ENCODE measurements around the gene ITGB4. TPM values are rescaled to one million over a fixed set of nuclear protein-coding genes. Genes with fewer than 3 reads are reported as not detected.

The ITGB4 gene
- total and polyA plus RNA-seq, 2 donors (not counting 3 experiments of a cell fraction or from before 2014, with no cell fraction given) = 4.2 to 6.7 TPM

DNA sequence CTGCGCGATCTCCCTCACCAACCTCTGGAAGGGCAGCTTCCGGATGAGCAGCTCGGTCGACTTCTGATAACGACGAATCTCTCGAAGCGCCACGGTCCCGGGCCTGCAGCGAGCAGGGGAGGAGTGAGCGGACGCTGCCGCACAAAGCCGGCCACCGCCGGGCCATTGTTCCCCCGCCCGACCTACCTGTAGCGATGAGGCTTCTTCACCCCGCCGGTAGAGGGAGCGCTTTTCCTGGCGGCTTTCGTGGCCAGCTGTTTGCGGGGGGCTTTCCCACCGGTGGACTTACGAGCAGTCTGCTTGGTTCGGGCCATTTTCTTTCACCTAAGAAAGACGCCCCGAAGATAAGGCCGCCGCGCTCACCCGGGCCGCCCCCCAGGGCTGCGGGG lies 57.6 kb downstream of the ITGB4 start:
- no peaks in the 10 kb centered on the region for H3K9me1 ChIP-seq (replicated peaks; ENCODE audit: control insufficient read depth, extremely low read depth, insufficient read depth, low read length)
- ChIA-PET POLR2A (interaction anchor here (0.6 kb wide), 1 partner anchor 93 kb away, joined by 3 read pairs; no protein-coding TSS in a partner anchor), CTCF (interaction anchor here (0.9 to 1.7 kb wide), 4 partner anchors 36 to 99 kb away, joined by 3 to 10 read pairs (median 5); partner anchors contain the start of gene WBP2)
- no TSS peak for BruUV-seq (replicated peaks)
- H3K9me3 ChIP-seq (replicated peaks; ENCODE audit: control insufficient read depth, insufficient read depth, low read length) = no peaks in the 10 kb centered on the region
- FAIRE-seq = no peak
- H4K20me1 ChIP-seq (replicated peaks; ENCODE audit: control insufficient read depth, extremely low read depth, insufficient read depth, low read length) = peaks cover 6% of the 10 kb centered on the region
- TF ChIP-seq GATA2 (IDR thresholded peaks at IDR 0.05; ENCODE audit: insufficient read depth, insufficient read length, low read depth, low read length) = no peak
- no peak for TF ChIP-seq EZH2 (IDR thresholded peaks at IDR 0.05; ENCODE audit: borderline replicate concordance, low read depth, low read length, severe bottlenecking)
- TF ChIP-seq CTCF (IDR thresholded peaks at IDR 0.05; ENCODE audit: extremely low read depth in 1 of 2, insufficient read depth in 1 of 2, low read depth in 1 of 2, low read length in 2 of 2) = peak; percentile 47 to 62
- intact Hi-C loops (cut with micrococcal nuclease) = loop anchor here (1.0 to 10.0 kb wide), 4 partner anchors 48 to 226 kb away; partner anchors contain the start of genes CDK3 and TRIM65
- dilution Hi-C loops (cut with MboI; ENCODE audit: extremely low pct_ligation_motif_present, low sequenced_read_pairs) = no loop called here
- peak overlapping the region; percentile 95 for H3K9ac ChIP-seq (replicated peaks; ENCODE audit: extremely low read depth, insufficient read depth, low read length)
- H2AFZ ChIP-seq (ENCODE audit: low read depth, low read length) = no peak overlapping the region
- H3K4me1 ChIP-seq (ENCODE audit: control insufficient read depth, extremely low read depth, insufficient read depth, low read length) = peaks cover 20% of the 10 kb centered on the region
- peak overlapping the region; percentile 73 for H3K4me2 ChIP-seq (ENCODE audit: insufficient read depth, low read length)
- peaks cover 18% of the 10 kb centered on the region for H3K79me2 ChIP-seq (ENCODE audit: control insufficient read depth, insufficient read depth, low read length)
- H3K36me3 ChIP-seq (ENCODE audit: control insufficient read depth in 2 of 2, extremely low read depth in 1 of 2, insufficient read depth in 2 of 2, low read length in 2 of 2) = peaks cover 14 to 16% of the 10 kb centered on the region in 2 experiments
- H3K27me3 ChIP-seq (ENCODE audit: control insufficient read depth in 2 of 2, insufficient read depth in 2 of 2, low read length in 2 of 2) = no peaks in the 10 kb centered on the region
- DNase-seq (ENCODE audit: low read depth, low spot score) = no peak
- peak overlapping the region; percentile 93 for H3K27ac ChIP-seq (ENCODE audit: insufficient read depth, low read depth, low read length)
- H3K4me3 ChIP-seq (replicated peaks in 1 of 3; ENCODE audit: insufficient read depth in 1 of 3, low read depth in 1 of 3, low read length in 3 of 3) = peak overlapping the region; percentile 61 to 87 (median 72)
